Neural crest cell (in vitro differentiated cells): ENCODE data around the gene ING4. TPM values are rescaled to one million over a fixed set of nuclear protein-coding genes. Genes with fewer than 3 reads are reported as not detected.
A peak's percentile ranks its signal among the peaks of the same experiment; 100 is the strongest.

ENCODE experiments used
- DNase-seq: peaks from one replicate; pipeline ENCODE4 v3.0.0; 2021; ENCODE audit warnings: low read depth, mixed read lengths, low spot score
- H3K27ac Mint-ChIP-seq: one replicate; pipeline ENCODE4 v1.8.0; 2021; ENCODE audit warnings: mild to moderate bottlenecking, mixed read lengths; ENCODE audit not compliant: unreplicated experiment
- H3K27me3 Mint-ChIP-seq: 2 replicates; pipeline ENCODE4 v1.8.0; 2021; ENCODE audit warnings: low read depth, mild to moderate bottlenecking, mixed read lengths
- H3K36me3 Mint-ChIP-seq: 2 replicates; pipeline ENCODE4 v1.8.0; 2021; ENCODE audit warnings: low read depth, mild to moderate bottlenecking, mixed read lengths
- H3K4me1 Mint-ChIP-seq: 2 replicates; pipeline ENCODE4 v1.8.0; 2021; ENCODE audit warnings: mixed read lengths
- H3K4me3 Mint-ChIP-seq: one replicate; pipeline ENCODE4 v1.8.0; 2021; ENCODE audit warnings: mild to moderate bottlenecking, mixed read lengths
- H3K9me3 Mint-ChIP-seq: 2 replicates; pipeline ENCODE4 v1.8.0; 2021; ENCODE audit warnings: mixed read lengths
- CTCF ChIP-seq: fragments of 200-600 bp; sonication (generic); conservative IDR thresholded peaks from 2 replicates; pipeline ENCODE4 v1.5.0; 2021; ENCODE audit warnings: antibody characterized with exemption, mild to moderate bottlenecking
- total RNA-seq: library from RNA; stranded (reverse); gene quantifications from 2 replicates; pipeline ENCODE4 v1.2.1, GENCODE V29; 2021

Gene ING4
- total RNA-seq, 1 donor from 2014 or later: 37.9 TPM

GRCh38 chr12:6691473-6691872 is 28.6 kb upstream of the ING4 start:
- H3K36me3 Mint-ChIP-seq: peaks cover 2% of the 10 kb centered on the region
- TF ChIP-seq CTCF: no peak
- no peak for DNase-seq
- H3K4me3 Mint-ChIP-seq: peak overlapping the region; percentile 74
- peaks cover 6% of the 10 kb centered on the region for H3K27me3 Mint-ChIP-seq
- H3K9me3 Mint-ChIP-seq: no peaks in the 10 kb centered on the region
- no peak overlapping the region for H3K27ac Mint-ChIP-seq
- peaks cover 45% of the 10 kb centered on the region for H3K4me1 Mint-ChIP-seq

- H3K27me3 Mint-ChIP-seq: peaks cover 6% of the 10 kb centered on the region
- H3K27ac Mint-ChIP-seq: peak within 1 kb of the TSS; percentile 95
- peak within 1 kb of the TSS; percentile 99 for H3K4me3 Mint-ChIP-seq
- DNase-seq: peak; percentile 84
- peaks cover 54% of the 10 kb centered on the region for H3K4me1 Mint-ChIP-seq
- TF ChIP-seq CTCF: peak; percentile 30
- no peaks in the 10 kb centered on the region for H3K9me3 Mint-ChIP-seq
- H3K36me3 Mint-ChIP-seq: peaks cover 2% of the 10 kb centered on the region
These were observed 26.3 kb upstream of the ING4 start, which contains the start of gene ZNF384 for GRCh38 chr12:6688999-6689882. Gene ZNF384 (minus strand): TSS chr12:6689375. CDS start chr12:6679520, 9,855 bp downstream.

- Mint-ChIP-seq H3K27me3 (peaks cover 4% of the 10 kb centered on the region), H3K27ac (peak overlapping the region; percentile 95), H3K4me1 (peaks cover 54% of the 10 kb centered on the region), H3K4me3 (peak overlapping the region; percentile 99), H3K36me3 (peaks cover 2% of the 10 kb centered on the region), H3K9me3 (no peaks in the 10 kb centered on the region)
- no peak for DNase-seq
- TF ChIP-seq CTCF: no peak
These were observed 25.7 kb upstream of the ING4 start for GRCh38 chr12:6688543-6688998.

DNA sequence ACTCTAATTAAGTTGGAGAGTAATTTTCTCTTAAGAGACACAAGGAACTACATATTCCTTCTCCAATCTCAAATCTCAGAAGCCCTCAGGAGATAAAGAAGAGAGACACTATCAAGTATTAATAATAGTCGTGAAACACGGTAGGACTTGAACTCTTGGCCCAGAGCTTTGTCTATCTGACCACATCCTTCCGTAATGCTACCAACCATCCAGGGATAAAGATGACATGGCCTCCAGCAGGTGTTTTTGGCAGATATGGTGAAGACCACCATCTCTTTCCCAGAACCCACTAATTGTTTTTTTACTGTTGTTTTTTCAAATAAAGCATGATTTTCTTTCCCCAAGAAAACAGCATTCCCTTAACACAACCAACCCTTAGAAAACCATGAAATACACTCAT is 22.9 kb upstream of the ING4 start:
- Mint-ChIP-seq H3K36me3 (peaks cover 2% of the 10 kb centered on the region), H3K27ac (no peak overlapping the region), H3K4me1 (peaks cover 43% of the 10 kb centered on the region), H3K4me3 (peak overlapping the region; percentile 99), H3K27me3 (peaks cover 4% of the 10 kb centered on the region), H3K9me3 (no peaks in the 10 kb centered on the region)
- no peak for TF ChIP-seq CTCF
- DNase-seq: no peak

GRCh38 chr12:6684609-6685008 is 21.7 kb upstream of the ING4 start:
- no peaks in the 10 kb centered on the region for H3K9me3 Mint-ChIP-seq
- TF ChIP-seq CTCF: peak; percentile 78
- H3K27me3 Mint-ChIP-seq: peaks cover 3% of the 10 kb centered on the region
- peak; percentile 32 for DNase-seq
- H3K4me3 Mint-ChIP-seq: peak overlapping the region; percentile 79
- peaks cover 35% of the 10 kb centered on the region for H3K4me1 Mint-ChIP-seq
- peaks cover 2% of the 10 kb centered on the region for H3K36me3 Mint-ChIP-seq
- no peak overlapping the region for H3K27ac Mint-ChIP-seq
